GM23338 (cell line): ENCODE measurements around the gene MAP4K5.

Source experiments
- EZH2 ChIP-seq: fragments of 200-600 bp; sonication (generic); IDR thresholded peaks from one replicate; pipeline ENCODE4 v1.8.0; 2017; ENCODE audit warnings: antibody characterized with exemption, mild to moderate bottlenecking, low read depth; ENCODE audit not compliant: unreplicated experiment
- EZH2phosphoT487 ChIP-seq: fragments of 200-600 bp; sonication (generic); IDR thresholded peaks from one replicate; pipeline ENCODE4 v1.8.1; 2018; ENCODE audit warnings: antibody characterized with exemption; ENCODE audit not compliant: unreplicated experiment
- POLR2AphosphoS5 ChIP-seq: IDR thresholded peaks from 2 replicates; pipeline ENCODE4 v1.6.1; 2016; ENCODE audit warnings: antibody characterized with exemption, low read depth
- TF ChIP-seq, protein P1 (sequence below), 2 experiments: fragments of 200-600 bp in 1 of 2; sonication (generic) in 1 of 2; conservative IDR thresholded peaks; 2 replicates each; pipeline versions ENCODE4 v1.5.1 to v1.6.1; 2016 to 2017; ENCODE audit warnings: antibody characterized with exemption in 2 of 2, low read depth in 2 of 2, mild to moderate bottlenecking in 2 of 2, moderate library complexity in 1 of 2
- TF ChIP-seq, protein P2 (sequence below): IDR thresholded peaks from one replicate; pipeline ENCODE4 v1.6.1; 2018; ENCODE audit warnings: antibody characterized with exemption; ENCODE audit not compliant: unreplicated experiment

DNA sequence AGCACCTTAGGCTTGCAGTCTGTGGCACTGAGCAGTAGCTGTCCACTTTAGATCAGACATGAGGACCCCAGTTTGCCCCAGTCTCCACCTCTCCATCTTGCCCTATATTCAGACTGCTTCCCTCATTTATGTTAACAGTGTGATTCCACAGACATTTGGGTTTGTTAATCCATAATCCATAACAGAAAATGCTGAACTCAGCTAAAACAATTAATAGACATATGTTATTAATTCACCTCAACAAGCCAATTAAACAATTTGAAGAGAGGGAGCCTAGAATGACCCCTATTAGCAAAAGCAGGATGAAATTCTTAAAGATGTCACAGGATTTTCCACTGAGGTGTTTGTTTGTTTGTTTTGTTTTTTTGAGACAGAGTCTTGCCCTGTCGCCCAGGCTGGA, 144.8 kb downstream of the MAP4K5 start:
- TF ChIP-seq, protein P1, sequence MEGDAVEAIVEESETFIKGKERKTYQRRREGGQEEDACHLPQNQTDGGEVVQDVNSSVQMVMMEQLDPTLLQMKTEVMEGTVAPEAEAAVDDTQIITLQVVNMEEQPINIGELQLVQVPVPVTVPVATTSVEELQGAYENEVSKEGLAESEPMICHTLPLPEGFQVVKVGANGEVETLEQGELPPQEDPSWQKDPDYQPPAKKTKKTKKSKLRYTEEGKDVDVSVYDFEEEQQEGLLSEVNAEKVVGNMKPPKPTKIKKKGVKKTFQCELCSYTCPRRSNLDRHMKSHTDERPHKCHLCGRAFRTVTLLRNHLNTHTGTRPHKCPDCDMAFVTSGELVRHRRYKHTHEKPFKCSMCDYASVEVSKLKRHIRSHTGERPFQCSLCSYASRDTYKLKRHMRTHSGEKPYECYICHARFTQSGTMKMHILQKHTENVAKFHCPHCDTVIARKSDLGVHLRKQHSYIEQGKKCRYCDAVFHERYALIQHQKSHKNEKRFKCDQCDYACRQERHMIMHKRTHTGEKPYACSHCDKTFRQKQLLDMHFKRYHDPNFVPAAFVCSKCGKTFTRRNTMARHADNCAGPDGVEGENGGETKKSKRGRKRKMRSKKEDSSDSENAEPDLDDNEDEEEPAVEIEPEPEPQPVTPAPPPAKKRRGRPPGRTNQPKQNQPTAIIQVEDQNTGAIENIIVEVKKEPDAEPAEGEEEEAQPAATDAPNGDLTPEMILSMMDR (conservative IDR thresholded peaks at IDR 0.05; ENCODE audit: low read depth in 2 of 2) = no peak
- TF ChIP-seq, protein P2, sequence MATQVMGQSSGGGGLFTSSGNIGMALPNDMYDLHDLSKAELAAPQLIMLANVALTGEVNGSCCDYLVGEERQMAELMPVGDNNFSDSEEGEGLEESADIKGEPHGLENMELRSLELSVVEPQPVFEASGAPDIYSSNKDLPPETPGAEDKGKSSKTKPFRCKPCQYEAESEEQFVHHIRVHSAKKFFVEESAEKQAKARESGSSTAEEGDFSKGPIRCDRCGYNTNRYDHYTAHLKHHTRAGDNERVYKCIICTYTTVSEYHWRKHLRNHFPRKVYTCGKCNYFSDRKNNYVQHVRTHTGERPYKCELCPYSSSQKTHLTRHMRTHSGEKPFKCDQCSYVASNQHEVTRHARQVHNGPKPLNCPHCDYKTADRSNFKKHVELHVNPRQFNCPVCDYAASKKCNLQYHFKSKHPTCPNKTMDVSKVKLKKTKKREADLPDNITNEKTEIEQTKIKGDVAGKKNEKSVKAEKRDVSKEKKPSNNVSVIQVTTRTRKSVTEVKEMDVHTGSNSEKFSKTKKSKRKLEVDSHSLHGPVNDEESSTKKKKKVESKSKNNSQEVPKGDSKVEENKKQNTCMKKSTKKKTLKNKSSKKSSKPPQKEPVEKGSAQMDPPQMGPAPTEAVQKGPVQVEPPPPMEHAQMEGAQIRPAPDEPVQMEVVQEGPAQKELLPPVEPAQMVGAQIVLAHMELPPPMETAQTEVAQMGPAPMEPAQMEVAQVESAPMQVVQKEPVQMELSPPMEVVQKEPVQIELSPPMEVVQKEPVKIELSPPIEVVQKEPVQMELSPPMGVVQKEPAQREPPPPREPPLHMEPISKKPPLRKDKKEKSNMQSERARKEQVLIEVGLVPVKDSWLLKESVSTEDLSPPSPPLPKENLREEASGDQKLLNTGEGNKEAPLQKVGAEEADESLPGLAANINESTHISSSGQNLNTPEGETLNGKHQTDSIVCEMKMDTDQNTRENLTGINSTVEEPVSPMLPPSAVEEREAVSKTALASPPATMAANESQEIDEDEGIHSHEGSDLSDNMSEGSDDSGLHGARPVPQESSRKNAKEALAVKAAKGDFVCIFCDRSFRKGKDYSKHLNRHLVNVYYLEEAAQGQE = no peak
- TF ChIP-seq POLR2AphosphoS5 (no peak), EZH2phosphoT487 (no peak), EZH2 (no peak)
